HEK293 (cell line): ENCODE results near the gene PPIP5K2.

Source experiments
- CTCF ChIA-PET: fragments of 350-600 bp; formaldehyde crosslinking; extraction: SDS; loops from one replicate; lab custom pipeline; 2021; ENCODE audit warnings: antibody characterized with exemption; lab: Yijun Ruan, JAX
- POLR2A ChIA-PET: fragments of 300-600 bp; formaldehyde crosslinking; extraction: SDS; loops from one replicate; lab custom pipeline; 2020; ENCODE audit warnings: antibody characterized with exemption, inconsistent platforms; lab: Yijun Ruan, JAX
- H3K27ac ChIP-seq: fragments of 200-500 bp; sonication (Bioruptor generic); 2 replicates; pipeline ENCODE4 v1.5.1; 2014; ENCODE audit warnings: low read depth, low read length, control low read depth, inconsistent platforms; ENCODE audit errors: extremely low read depth
- H3K36me3 ChIP-seq, 2 experiments: fragments of 200-500 bp in 1 of 2; sonication (Bioruptor generic) in 1 of 2; 1 replicate in 1 of 2; 2 replicates in 1 of 2; pipeline ENCODE4 v1.5.1; 2014 to 2017; ENCODE audit warnings: inconsistent platforms in 2 of 2, low read length in 2 of 2; ENCODE audit not compliant: control insufficient read depth in 2 of 2, insufficient read depth in 1 of 2
- H3K4me1 ChIP-seq: fragments of 200-500 bp; sonication (Bioruptor generic); 2 replicates; pipeline ENCODE4 v1.5.1; 2014; ENCODE audit warnings: mild to moderate bottlenecking, low read length, inconsistent platforms; ENCODE audit not compliant: control insufficient read depth, insufficient read depth
- H3K4me3 ChIP-seq: 2 replicates; pipeline ENCODE4 v1.5.1; 2011; ENCODE audit warnings: low read depth, mild to moderate bottlenecking, control low read depth, low read length, moderate library complexity
- H3K9me3 ChIP-seq: fragments of 200-500 bp; sonication (Bioruptor generic); 2 replicates; pipeline ENCODE4 v1.5.1; 2014; ENCODE audit warnings: low read depth, low read length, inconsistent platforms; ENCODE audit not compliant: control insufficient read depth, insufficient read depth
- CTCF ChIP-seq: fragments of 450-650 bp; formaldehyde crosslinking; IDR thresholded peaks from 2 replicates; pipeline ENCODE4 v1.5.1; 2016; ENCODE audit warnings: missing biosample characterization, missing genetic modification characterization
- GLIS1 ChIP-seq: fragments of 450-650 bp; formaldehyde crosslinking; IDR thresholded peaks from 2 replicates; pipeline ENCODE4 v1.5.1; 2016; ENCODE audit warnings: missing biosample characterization, missing genetic modification characterization
- HOXD13 ChIP-seq: sonication (generic); formaldehyde crosslinking; IDR thresholded peaks from 2 replicates; pipeline ENCODE4 v1.8.0; 2022; ENCODE audit warnings: missing genetic modification reagents, borderline replicate concordance
- INSM2 ChIP-seq: fragments of 450-650 bp; formaldehyde crosslinking; IDR thresholded peaks from 2 replicates; pipeline ENCODE4 v1.5.1; 2016; ENCODE audit warnings: missing biosample characterization, missing genetic modification characterization
- MZF1 ChIP-seq: fragments of 450-650 bp; formaldehyde crosslinking; IDR thresholded peaks from 2 replicates; pipeline ENCODE4 v1.5.1; 2017; ENCODE audit warnings: missing biosample characterization, missing genetic modification characterization, borderline replicate concordance
- SALL2 ChIP-seq: fragments of 450-650 bp; formaldehyde crosslinking; IDR thresholded peaks from 2 replicates; pipeline ENCODE4 v1.5.0; 2017; ENCODE audit warnings: missing biosample characterization, mild to moderate bottlenecking, missing genetic modification characterization, borderline replicate concordance
- ZBTB10 ChIP-seq: fragments of 450-650 bp; formaldehyde crosslinking; IDR thresholded peaks from 2 replicates; pipeline ENCODE4 v1.5.1; 2016; ENCODE audit warnings: missing biosample characterization, missing genetic modification characterization
- ZBTB26 ChIP-seq: fragments of 450-650 bp; formaldehyde crosslinking; optimal IDR thresholded peaks from 2 replicates; pipeline ENCODE3; 2016; ENCODE audit warnings: missing biosample characterization, mild to moderate bottlenecking, missing genetic modification characterization
- ZBTB7A ChIP-seq: fragments of 450-650 bp; formaldehyde crosslinking; IDR thresholded peaks from 2 replicates; pipeline ENCODE4 v1.5.1; 2016; ENCODE audit warnings: low read depth, missing biosample characterization, missing genetic modification characterization
- ZEB2 ChIP-seq: fragments of 450-650 bp; formaldehyde crosslinking; IDR thresholded peaks from 2 replicates; pipeline ENCODE4 v1.5.1; 2016; ENCODE audit warnings: missing biosample characterization, missing genetic modification characterization
- ZNF112 ChIP-seq: fragments of 450-650 bp; formaldehyde crosslinking; IDR thresholded peaks from 2 replicates; pipeline ENCODE4 v1.5.0; 2017; ENCODE audit warnings: missing biosample characterization, missing genetic modification characterization
- ZNF132 ChIP-seq: fragments of 450-650 bp; formaldehyde crosslinking; IDR thresholded peaks from 2 replicates; pipeline ENCODE4 v1.5.1; 2017; ENCODE audit warnings: missing biosample characterization, missing genetic modification characterization, borderline replicate concordance
- ZNF174 ChIP-seq: fragments of 450-650 bp; formaldehyde crosslinking; IDR thresholded peaks from 2 replicates; pipeline ENCODE4 v1.5.0; 2017; ENCODE audit warnings: missing biosample characterization, mild to moderate bottlenecking, missing genetic modification characterization
- ZNF211 ChIP-seq: fragments of 450-650 bp; formaldehyde crosslinking; IDR thresholded peaks from 2 replicates; pipeline ENCODE4 v1.5.1; 2016; ENCODE audit warnings: low read depth, missing biosample characterization, missing genetic modification characterization
- ZNF26 ChIP-seq: fragments of 450-650 bp; formaldehyde crosslinking; IDR thresholded peaks from 2 replicates; pipeline ENCODE4 v1.5.1; 2016; ENCODE audit warnings: missing biosample characterization, missing genetic modification characterization
- ZNF521 ChIP-seq: fragments of 450-650 bp; formaldehyde crosslinking; IDR thresholded peaks from 2 replicates; pipeline ENCODE4 v1.5.1; 2017; ENCODE audit warnings: missing biosample characterization, mild to moderate bottlenecking, missing genetic modification characterization
- ZNF558 ChIP-seq: fragments of 450-650 bp; formaldehyde crosslinking; IDR thresholded peaks from 2 replicates; pipeline ENCODE4 v1.5.1; 2016; ENCODE audit warnings: missing biosample characterization, missing genetic modification characterization
- ZNF624 ChIP-seq: fragments of 450-650 bp; formaldehyde crosslinking; IDR thresholded peaks from 2 replicates; pipeline ENCODE4 v1.5.1; 2017; ENCODE audit warnings: missing biosample characterization, missing genetic modification characterization
- ZNF626 ChIP-seq: fragments of 450-650 bp; sonication (Bioruptor Pico); formaldehyde crosslinking; IDR thresholded peaks from 2 replicates; pipeline ENCODE4 v1.5.1; 2018; ENCODE audit warnings: missing biosample characterization, missing genetic modification characterization, inconsistent platforms
- ZNF629 ChIP-seq: fragments of 450-650 bp; formaldehyde crosslinking; IDR thresholded peaks from 2 replicates; pipeline ENCODE4 v1.5.1; 2017; ENCODE audit warnings: missing biosample characterization, missing genetic modification characterization
- ZNF701 ChIP-seq: fragments of 450-650 bp; formaldehyde crosslinking; IDR thresholded peaks from 2 replicates; pipeline ENCODE4 v1.5.1; 2016; ENCODE audit warnings: missing biosample characterization, missing genetic modification characterization
- ZNF777 ChIP-seq: fragments of 450-650 bp; formaldehyde crosslinking; IDR thresholded peaks from 2 replicates; pipeline ENCODE4 v1.5.1; 2017; ENCODE audit warnings: missing biosample characterization, missing genetic modification characterization, borderline replicate concordance
- ZSCAN18 ChIP-seq: fragments of 450-650 bp; formaldehyde crosslinking; IDR thresholded peaks from 2 replicates; pipeline ENCODE4 v1.5.1; 2016; ENCODE audit warnings: missing biosample characterization, missing genetic modification characterization
- ZSCAN23 ChIP-seq: fragments of 450-650 bp; formaldehyde crosslinking; IDR thresholded peaks from 2 replicates; pipeline ENCODE4 v1.5.1; 2016; ENCODE audit warnings: missing biosample characterization, missing genetic modification characterization

PPIP5K2 gene

GRCh38 chr5:103228061-103228460 is 108.0 kb downstream of the PPIP5K2 start (continued):
- TF ChIP-seq ZBTB26 (tag by site-specific recombination) (no peak), ZSCAN23 (tag by site-specific recombination) (no peak), INSM2 (tag by site-specific recombination) (no peak), ZNF558 (no peak), ZNF626 (no peak)

- CTCF ChIA-PET, result interaction anchor here (0.7 kb wide), 1 partner anchor 207 kb away, joined by 4 read pairs; no protein-coding TSS in a partner anchor
- Histone ChIP-seq H3K9me3 (no peaks in the 10 kb centered on the region), H3K27ac (no peak overlapping the region), H3K36me3 (no peaks in the 10 kb centered on the region), H3K4me3 (no peak overlapping the region), H3K4me1 (no peaks in the 10 kb centered on the region)
- no peak for TF ChIP-seq ZBTB10 (tag by site-specific recombination)
- TF ChIP-seq GLIS1 (tag by site-specific recombination), result no peak
- TF ChIP-seq SALL2, result no peak
- TF ChIP-seq ZBTB7A (tag by site-specific recombination), result no peak
- no peak for TF ChIP-seq ZNF521
- no peak for TF ChIP-seq ZNF211
- TF ChIP-seq ZNF26 (tag by site-specific recombination), result no peak
- POLR2A ChIA-PET, result no interaction called here
Observed at GRCh38 chr5:103228588-103228987, 108.5 kb downstream of the PPIP5K2 start.

GRCh38 chr5:103232393-103232999 is 112.4 kb downstream of the PPIP5K2 start:
- Histone ChIP-seq H3K4me1 (no peaks in the 10 kb centered on the region), H3K9me3 (no peaks in the 10 kb centered on the region), H3K36me3 (no peaks in the 10 kb centered on the region), H3K4me3 (no peak overlapping the region), H3K27ac (no peak overlapping the region)
- ChIA-PET POLR2A (interaction anchor here (1.8 kb wide), 1 partner anchor 26 kb away, joined by 10 read pairs; the partner anchor contains the start of gene MACIR), CTCF (interaction anchor here (0.6 to 2.5 kb wide), 15 partner anchors 8 to 245 kb away, joined by 3 to 34 read pairs (median 4); no protein-coding TSS in a partner anchor)
- TF ChIP-seq ZNF777 (no peak), ZSCAN18 (tag by site-specific recombination) (no peak), ZNF624 (tag by site-specific recombination) (no peak), HOXD13 (CRISPR knock-in tag) (no peak), ZNF558 (no peak), ZNF701 (tag by site-specific recombination) (no peak), CTCF (tag by site-specific recombination) (no peak), MZF1 (no peak), ZNF629 (tag by site-specific recombination) (no peak), ZNF174 (no peak), ZNF112 (no peak), ZEB2 (no peak), ZNF132 (tag by site-specific recombination) (no peak)
